ENCODE measurements around the gene MICB.
"Not testable (repeated sequence)": the region's sequence is repeated elsewhere in the genome, so short reads cannot be mapped to it uniquely, and the experiment has no call there.

MICB gene

GRCh38 chr6:31497531-31498476 lies at the start of gene MICB:
Gene MICB, plus strand, starts transcription at chr6:31498145. Its CDS starts 49 bp downstream, at chr6:31498194.
- peak; percentile 24 for DNase-seq (ENCODE audit: low read depth)
- in situ Hi-C loops (cut with HindIII; ENCODE audit: low sequenced_read_pairs): no loop called here
- H3K4me3 ChIP-seq (ENCODE audit: low read depth, low read length): peak within 1 kb of the TSS; percentile 51
- TF ChIP-seq, protein P1, sequence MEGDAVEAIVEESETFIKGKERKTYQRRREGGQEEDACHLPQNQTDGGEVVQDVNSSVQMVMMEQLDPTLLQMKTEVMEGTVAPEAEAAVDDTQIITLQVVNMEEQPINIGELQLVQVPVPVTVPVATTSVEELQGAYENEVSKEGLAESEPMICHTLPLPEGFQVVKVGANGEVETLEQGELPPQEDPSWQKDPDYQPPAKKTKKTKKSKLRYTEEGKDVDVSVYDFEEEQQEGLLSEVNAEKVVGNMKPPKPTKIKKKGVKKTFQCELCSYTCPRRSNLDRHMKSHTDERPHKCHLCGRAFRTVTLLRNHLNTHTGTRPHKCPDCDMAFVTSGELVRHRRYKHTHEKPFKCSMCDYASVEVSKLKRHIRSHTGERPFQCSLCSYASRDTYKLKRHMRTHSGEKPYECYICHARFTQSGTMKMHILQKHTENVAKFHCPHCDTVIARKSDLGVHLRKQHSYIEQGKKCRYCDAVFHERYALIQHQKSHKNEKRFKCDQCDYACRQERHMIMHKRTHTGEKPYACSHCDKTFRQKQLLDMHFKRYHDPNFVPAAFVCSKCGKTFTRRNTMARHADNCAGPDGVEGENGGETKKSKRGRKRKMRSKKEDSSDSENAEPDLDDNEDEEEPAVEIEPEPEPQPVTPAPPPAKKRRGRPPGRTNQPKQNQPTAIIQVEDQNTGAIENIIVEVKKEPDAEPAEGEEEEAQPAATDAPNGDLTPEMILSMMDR (IDR thresholded peaks at IDR 0.05; ENCODE audit: low read depth, low read length, missing control alignments): no peak

DNA sequence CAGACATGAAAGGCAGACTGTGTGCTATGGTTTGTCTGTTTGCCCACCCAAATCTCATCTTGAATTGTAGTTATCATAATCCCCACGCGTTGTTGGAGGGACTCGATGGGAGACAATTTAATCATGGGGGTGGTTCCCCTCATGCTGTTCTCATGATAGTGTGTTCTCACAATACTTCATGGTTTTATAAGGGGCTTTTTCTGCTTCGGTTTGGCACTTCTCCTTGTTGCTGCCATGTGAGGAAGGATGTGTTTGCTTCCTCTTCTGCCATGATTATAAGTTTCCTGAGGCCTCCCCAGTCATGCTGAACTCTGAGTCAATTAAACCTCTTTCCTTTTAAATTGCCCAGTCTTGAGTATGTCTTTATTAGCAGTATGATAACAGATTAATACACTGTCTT lies 47.2 kb upstream of the MICB start:
- DNase-seq (ENCODE audit: low read depth): no peak
- no peak overlapping the region for H3K4me3 ChIP-seq (ENCODE audit: low read depth, low read length)
- in situ Hi-C loops (cut with HindIII; ENCODE audit: low sequenced_read_pairs): no loop called here
- TF ChIP-seq, protein P1 (IDR thresholded peaks at IDR 0.05; ENCODE audit: low read depth, low read length, missing control alignments): no peak

- DNase-seq (ENCODE audit: low read depth): no peak
- in situ Hi-C loops (cut with HindIII; ENCODE audit: low sequenced_read_pairs): no loop called here
- TF ChIP-seq, protein P1 (IDR thresholded peaks at IDR 0.05; ENCODE audit: low read depth, low read length, missing control alignments): no peak
- no peak overlapping the region for H3K4me3 ChIP-seq (ENCODE audit: low read depth, low read length)
These were observed 45.1 kb upstream of the MICB start for GRCh38 chr6:31452859-31453258.

GRCh38 chr6:31453259-31453658 lies 44.7 kb upstream of the MICB start:
- no peak for DNase-seq (ENCODE audit: low read depth)
- TF ChIP-seq, protein P1 (IDR thresholded peaks at IDR 0.05; ENCODE audit: low read depth, low read length, missing control alignments): no peak
- no peak overlapping the region for H3K4me3 ChIP-seq (ENCODE audit: low read depth, low read length)
- in situ Hi-C loops (cut with HindIII; ENCODE audit: low sequenced_read_pairs): no loop called here

GRCh38 chr6:31459864-31460263 lies 38.1 kb upstream of the MICB start:
- in situ Hi-C loops (cut with HindIII; ENCODE audit: low sequenced_read_pairs); H3K4me3 ChIP-seq (ENCODE audit: low read depth, low read length); DNase-seq (ENCODE audit: low read depth): not testable (repeated sequence)

DNA sequence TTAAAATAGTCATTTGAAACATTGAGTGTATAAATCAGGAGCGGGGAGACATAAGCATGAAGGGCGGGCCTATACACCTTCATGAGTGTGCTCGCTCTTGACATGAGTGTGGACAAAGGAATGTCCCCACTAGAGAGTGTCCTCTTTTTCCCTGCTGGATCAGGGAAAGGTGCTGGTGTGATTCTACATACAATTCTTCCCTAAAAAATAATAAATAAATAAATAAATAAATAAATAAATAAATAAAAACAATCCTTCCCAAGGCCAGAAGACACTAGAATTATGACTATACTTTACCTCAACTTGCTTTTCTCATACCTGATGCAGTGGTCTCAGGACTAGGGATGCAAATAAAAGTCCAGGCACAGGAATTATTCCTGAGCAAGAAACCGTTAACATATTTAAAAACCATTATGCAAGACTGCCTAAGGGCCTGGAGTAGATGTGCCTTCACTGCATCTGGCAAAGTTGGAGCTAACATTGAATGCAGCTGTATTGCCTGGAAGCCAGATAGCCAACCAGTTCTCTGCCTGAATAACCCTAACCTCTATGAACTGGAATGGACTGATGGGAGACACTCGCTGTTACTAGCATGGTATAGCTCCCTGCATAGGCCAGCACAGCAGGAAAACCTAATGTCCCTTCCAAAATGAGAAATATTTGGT lies 37.5 kb upstream of the MICB start:
- TF ChIP-seq, protein P1 (IDR thresholded peaks at IDR 0.05; ENCODE audit: low read depth, low read length, missing control alignments): no peak
- H3K4me3 ChIP-seq (ENCODE audit: low read depth, low read length): no peak overlapping the region
- in situ Hi-C loops (cut with HindIII; ENCODE audit: low sequenced_read_pairs): no loop called here
- DNase-seq (ENCODE audit: low read depth): no peak
